SU-DHL-6 (cell line): ENCODE results near the gene MAIP1.

Source experiments
- CTCF ChIP-seq: fragments of 200-600 bp; sonication (generic); IDR thresholded peaks from one replicate; pipeline ENCODE4 v1.5.1; 2017; ENCODE audit warnings: antibody characterized with exemption, mild to moderate bottlenecking, low read length, moderate library complexity; ENCODE audit not compliant: insufficient read depth, poor library complexity, severe bottlenecking
- EZH2phosphoT487 ChIP-seq: fragments of 200-600 bp; sonication (generic), shearing (Covaris generic); conservative IDR thresholded peaks from 2 replicates; pipeline ENCODE4 v1.6.1; 2018; ENCODE audit warnings: mild to moderate bottlenecking, antibody characterized with exemption, low read length, moderate library complexity, mixed read lengths

- TF ChIP-seq CTCF: no peak
- no peak for TF ChIP-seq EZH2phosphoT487
Observed at GRCh38 chr2:199979398-199979797, 24.0 kb downstream of the MAIP1 start.
